Fibroblast of lung (primary cell): ENCODE results near the gene ZNF691.

Experiments used
- CTCF ChIP-seq, 2 donors: IDR thresholded peaks in 1 of 2; conservative IDR thresholded peaks in 1 of 2; 1 replicate in 1 of 2; 2 replicates in 1 of 2; pipeline ENCODE4 v1.5.1; 2011 to 2012; ENCODE audit warnings: low read length in 2 of 2, control low read depth in 1 of 2, inconsistent platforms in 1 of 2, low read depth in 1 of 2, mild to moderate bottlenecking in 1 of 2
- EZH2 ChIP-seq: IDR thresholded peaks from 2 replicates; pipeline ENCODE4 v1.5.1; 2012; ENCODE audit warnings: low read length, control low read depth, mild to moderate bottlenecking; ENCODE audit errors: missing control alignments

- TF ChIP-seq CTCF (conservative IDR thresholded peaks at IDR 0.05 in 1 of 2, IDR thresholded peaks at IDR 0.05 in 1 of 2; ENCODE audit: low read depth in 1 of 2, low read length in 2 of 2) (no peak), EZH2 (no peak)
These were observed 44.5 kb upstream of the ZNF691 start for GRCh38 chr1:42801832-42802473.
